ENCODE results near the gene CTH. TPM values are rescaled to one million over a fixed set of nuclear protein-coding genes. Genes with fewer than 3 reads are reported as not detected.
"Not testable (repeated sequence)": the region's sequence is repeated elsewhere in the genome, so short reads cannot be mapped to it uniquely, and the experiment has no call there.

Gene CTH
- total and polyA plus RNA-seq, 12 donors: 1.5 to 3.4 (median 1.9) TPM

DNA sequence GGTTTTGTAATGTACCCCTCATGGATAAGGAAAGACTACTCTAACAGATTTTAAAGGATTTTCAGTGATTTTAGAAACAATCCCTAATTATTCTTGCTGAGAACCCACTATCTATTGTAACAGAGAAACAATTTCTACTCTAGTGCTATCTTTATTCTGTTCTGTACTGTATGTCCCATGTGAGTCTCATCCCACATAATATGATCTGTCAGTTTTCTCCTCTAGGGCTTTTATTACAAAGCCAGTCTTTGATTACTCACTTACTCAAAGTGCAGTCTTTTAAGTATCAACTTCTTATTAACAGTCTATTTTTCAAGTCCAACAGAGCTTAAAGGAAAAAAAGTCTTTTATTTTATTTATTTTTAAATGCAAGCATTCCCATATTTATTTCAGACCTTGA, 54.8 kb downstream of the CTH start:
- no peak overlapping the region for H3K4me3 ChIP-seq
- DNase-seq (no peak), ATAC-seq (no peak)
- intact Hi-C loops (cut with DNase I): no loop called here
- peaks cover 0 to 5% (median 0%) of the 10 kb centered on the region in 9 donors for H3K4me1 ChIP-seq
- no peaks in the 10 kb centered on the region for H3K27me3 ChIP-seq
- no peaks in the 10 kb centered on the region for H3K36me3 ChIP-seq
- H3K27ac ChIP-seq: no peak overlapping the region
- TF ChIP-seq, protein P1, sequence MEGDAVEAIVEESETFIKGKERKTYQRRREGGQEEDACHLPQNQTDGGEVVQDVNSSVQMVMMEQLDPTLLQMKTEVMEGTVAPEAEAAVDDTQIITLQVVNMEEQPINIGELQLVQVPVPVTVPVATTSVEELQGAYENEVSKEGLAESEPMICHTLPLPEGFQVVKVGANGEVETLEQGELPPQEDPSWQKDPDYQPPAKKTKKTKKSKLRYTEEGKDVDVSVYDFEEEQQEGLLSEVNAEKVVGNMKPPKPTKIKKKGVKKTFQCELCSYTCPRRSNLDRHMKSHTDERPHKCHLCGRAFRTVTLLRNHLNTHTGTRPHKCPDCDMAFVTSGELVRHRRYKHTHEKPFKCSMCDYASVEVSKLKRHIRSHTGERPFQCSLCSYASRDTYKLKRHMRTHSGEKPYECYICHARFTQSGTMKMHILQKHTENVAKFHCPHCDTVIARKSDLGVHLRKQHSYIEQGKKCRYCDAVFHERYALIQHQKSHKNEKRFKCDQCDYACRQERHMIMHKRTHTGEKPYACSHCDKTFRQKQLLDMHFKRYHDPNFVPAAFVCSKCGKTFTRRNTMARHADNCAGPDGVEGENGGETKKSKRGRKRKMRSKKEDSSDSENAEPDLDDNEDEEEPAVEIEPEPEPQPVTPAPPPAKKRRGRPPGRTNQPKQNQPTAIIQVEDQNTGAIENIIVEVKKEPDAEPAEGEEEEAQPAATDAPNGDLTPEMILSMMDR (IDR thresholded peaks at IDR 0.05): no peak
- H3K9me3 ChIP-seq: no peaks in the 10 kb centered on the region

- DNase-seq (no peak), ATAC-seq (no peak)
- no peak overlapping the region for H3K4me3 ChIP-seq
- H3K9me3 ChIP-seq: no peaks in the 10 kb centered on the region
- H3K27ac ChIP-seq: no peak overlapping the region
- WGBS, 2 donors: 67 to 70% methylated on average over 6 of the region's 6 CpGs
- TF ChIP-seq, protein P1 (IDR thresholded peaks at IDR 0.05): no peak
- no peaks in the 10 kb centered on the region for H3K27me3 ChIP-seq
- H3K4me1 ChIP-seq: peaks cover 0 to 5% (median 0%) of the 10 kb centered on the region in 9 donors
- H3K36me3 ChIP-seq: no peaks in the 10 kb centered on the region
- intact Hi-C loops (cut with DNase I): no loop called here
Measured at GRCh38 chr1:70467531-70467930, 56.5 kb downstream of the CTH start.

DNA sequence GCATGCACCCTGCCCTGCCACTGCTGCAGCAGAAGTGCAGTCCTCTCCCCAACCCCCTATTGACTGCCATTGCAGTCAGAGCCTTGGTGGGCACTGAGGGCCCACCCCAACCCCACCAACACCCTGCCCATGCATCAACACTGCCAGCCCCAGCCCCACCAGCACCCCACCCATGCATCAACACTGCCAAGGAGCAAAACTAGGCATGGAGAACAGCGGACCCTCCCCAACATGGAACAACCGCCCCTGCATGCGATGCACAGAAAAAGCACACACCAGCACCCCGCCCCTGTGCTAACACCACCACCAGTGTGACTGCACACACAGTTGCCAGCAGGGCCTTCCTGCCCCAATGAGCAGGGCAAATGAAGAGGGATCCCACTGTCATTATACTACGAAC, 57.1 kb downstream of the CTH start:
- Histone ChIP-seq H3K36me3 (no peaks in the 10 kb centered on the region), H3K4me3 (no peak overlapping the region), H3K27ac (no peak overlapping the region), H3K9me3 (no peaks in the 10 kb centered on the region), H3K4me1 (peaks cover 0 to 5% (median 0%) of the 10 kb centered on the region in 9 donors), H3K27me3 (no peaks in the 10 kb centered on the region)
- 96 to 99% methylated on average over 5 of the region's 5 CpGs for WGBS, 2 donors
- TF ChIP-seq, protein P1 (IDR thresholded peaks at IDR 0.05): no peak
- ATAC-seq (no peak), DNase-seq (no peak)
- intact Hi-C loops (cut with DNase I): no loop called here

DNA sequence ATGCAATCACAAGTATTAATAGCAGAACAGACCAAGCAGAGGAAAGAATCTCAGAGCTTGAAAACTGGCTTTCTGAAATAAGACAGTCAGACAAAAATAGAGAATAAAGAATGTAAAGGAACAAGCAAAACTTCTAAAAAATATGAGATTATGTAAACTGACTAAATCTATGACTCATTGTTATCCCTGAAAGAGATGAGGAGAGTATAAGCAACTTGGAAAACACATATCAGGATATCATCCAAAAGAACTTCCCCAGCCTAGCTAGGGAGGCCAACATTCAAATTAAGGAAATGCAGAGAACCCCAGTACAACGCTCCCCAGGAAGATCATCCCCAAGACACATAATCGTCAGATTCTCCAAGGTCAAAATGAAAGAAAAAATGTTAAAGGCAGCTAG, 58.1 kb downstream of the CTH start:
- intact Hi-C loops (cut with DNase I): not testable (repeated sequence)

GRCh38 chr1:70475023-70475422, 64.0 kb downstream of the CTH start:
- DNase-seq (no peak), ATAC-seq (no peak)
- no peak overlapping the region for H3K27ac ChIP-seq
- 88 to 91% methylated on average over 1 of the region's 1 CpG for WGBS, 2 donors
- no peaks in the 10 kb centered on the region for H3K36me3 ChIP-seq
- no peak overlapping the region for H3K4me3 ChIP-seq
- peaks cover 0 to 3% (median 0%) of the 10 kb centered on the region in 11 donors for H3K9me3 ChIP-seq
- no peaks in the 10 kb centered on the region for H3K27me3 ChIP-seq
- TF ChIP-seq, protein P1 (IDR thresholded peaks at IDR 0.05): no peak
- no peaks in the 10 kb centered on the region for H3K4me1 ChIP-seq
- intact Hi-C loops (cut with DNase I): no loop called here

More for the DNA sequence above, 58.1 kb downstream of the CTH start:
- not testable (repeated sequence) for H3K4me1 ChIP-seq, H3K27ac ChIP-seq, DNase-seq, ATAC-seq, H3K27me3 ChIP-seq, H3K9me3 ChIP-seq, H3K4me3 ChIP-seq, H3K36me3 ChIP-seq
- WGBS, 2 donors: 68 to 72% methylated on average over 2 of the region's 2 CpGs

Data from heart right ventricle (tissue), 16 donors.